HFF-Myc (cell line): ENCODE data around the gene PRKAR1B.

ENCODE experiments used
- DNase-seq: peaks from one replicate; pipeline ENCODE4 v3.0.0-alpha.2; 2011; ENCODE audit warnings: low read depth; ENCODE audit errors: extremely low read depth
- H3K4me3 ChIP-seq: replicated peaks from 2 replicates; pipeline ENCODE4 v1.5.1; 2011; ENCODE audit warnings: low read depth, mild to moderate bottlenecking, control low read depth, low read length
- TF ChIP-seq, protein P1 (sequence below): IDR thresholded peaks from 2 replicates; pipeline ENCODE4 v1.5.1; 2012; ENCODE audit warnings: mild to moderate bottlenecking, low read depth, low read length, control low read depth; ENCODE audit errors: missing control alignments

PRKAR1B gene

DNA sequence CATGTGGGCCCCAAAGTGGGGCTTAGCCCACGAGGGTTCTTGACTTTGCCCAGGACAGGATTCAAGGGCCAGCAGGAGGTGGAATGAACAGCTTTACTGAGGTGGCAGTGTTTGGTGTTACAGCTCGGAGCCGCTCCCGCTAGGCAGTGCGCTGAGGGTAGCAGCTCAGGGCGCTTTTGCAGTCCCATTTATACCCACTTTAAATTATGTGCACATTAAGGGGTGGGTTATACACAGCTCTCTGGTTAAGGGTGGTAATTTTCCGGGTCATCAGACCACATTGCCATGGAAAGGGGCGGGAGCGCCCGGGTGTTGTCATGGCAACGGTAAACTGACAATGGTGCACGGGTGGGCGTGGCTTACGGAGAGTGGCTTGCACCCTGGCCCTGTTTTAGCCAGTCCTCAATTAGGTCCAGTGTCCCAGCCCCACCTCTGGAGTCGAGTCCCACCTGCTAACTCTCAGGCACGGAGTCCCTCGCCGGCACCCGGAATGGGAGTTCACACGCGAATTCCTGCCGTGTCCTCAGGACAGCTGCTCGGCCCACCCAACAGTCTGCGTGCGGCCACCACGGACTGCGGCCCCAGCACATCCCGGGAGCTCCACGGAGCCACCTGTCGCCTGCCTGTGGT, 149.2 kb downstream of the PRKAR1B start:
- no peak overlapping the region for H3K4me3 ChIP-seq
- no peak for DNase-seq
- TF ChIP-seq, protein P1, sequence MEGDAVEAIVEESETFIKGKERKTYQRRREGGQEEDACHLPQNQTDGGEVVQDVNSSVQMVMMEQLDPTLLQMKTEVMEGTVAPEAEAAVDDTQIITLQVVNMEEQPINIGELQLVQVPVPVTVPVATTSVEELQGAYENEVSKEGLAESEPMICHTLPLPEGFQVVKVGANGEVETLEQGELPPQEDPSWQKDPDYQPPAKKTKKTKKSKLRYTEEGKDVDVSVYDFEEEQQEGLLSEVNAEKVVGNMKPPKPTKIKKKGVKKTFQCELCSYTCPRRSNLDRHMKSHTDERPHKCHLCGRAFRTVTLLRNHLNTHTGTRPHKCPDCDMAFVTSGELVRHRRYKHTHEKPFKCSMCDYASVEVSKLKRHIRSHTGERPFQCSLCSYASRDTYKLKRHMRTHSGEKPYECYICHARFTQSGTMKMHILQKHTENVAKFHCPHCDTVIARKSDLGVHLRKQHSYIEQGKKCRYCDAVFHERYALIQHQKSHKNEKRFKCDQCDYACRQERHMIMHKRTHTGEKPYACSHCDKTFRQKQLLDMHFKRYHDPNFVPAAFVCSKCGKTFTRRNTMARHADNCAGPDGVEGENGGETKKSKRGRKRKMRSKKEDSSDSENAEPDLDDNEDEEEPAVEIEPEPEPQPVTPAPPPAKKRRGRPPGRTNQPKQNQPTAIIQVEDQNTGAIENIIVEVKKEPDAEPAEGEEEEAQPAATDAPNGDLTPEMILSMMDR: no peak

DNA sequence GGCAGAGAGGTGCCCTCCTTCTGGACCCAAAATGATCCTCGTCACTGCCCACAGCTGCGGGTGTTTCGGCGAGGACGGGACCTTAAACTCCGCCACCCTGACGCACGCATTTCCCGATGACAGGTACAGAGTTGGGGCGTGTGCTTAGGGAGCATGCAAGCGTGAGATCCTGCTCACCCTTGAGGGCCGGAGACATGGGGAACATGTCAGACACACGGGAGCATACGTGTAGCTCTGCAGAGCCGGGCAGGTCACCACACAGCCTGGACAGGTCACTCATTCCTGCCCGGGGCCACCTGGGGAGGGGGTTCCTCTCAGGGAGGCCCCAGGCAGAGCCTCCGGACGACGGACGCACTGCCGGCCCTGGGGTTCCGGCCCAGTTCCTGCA, 149.8 kb downstream of the PRKAR1B start:
- TF ChIP-seq, protein P1: no peak
- DNase-seq: no peak
- no peak overlapping the region for H3K4me3 ChIP-seq

DNA sequence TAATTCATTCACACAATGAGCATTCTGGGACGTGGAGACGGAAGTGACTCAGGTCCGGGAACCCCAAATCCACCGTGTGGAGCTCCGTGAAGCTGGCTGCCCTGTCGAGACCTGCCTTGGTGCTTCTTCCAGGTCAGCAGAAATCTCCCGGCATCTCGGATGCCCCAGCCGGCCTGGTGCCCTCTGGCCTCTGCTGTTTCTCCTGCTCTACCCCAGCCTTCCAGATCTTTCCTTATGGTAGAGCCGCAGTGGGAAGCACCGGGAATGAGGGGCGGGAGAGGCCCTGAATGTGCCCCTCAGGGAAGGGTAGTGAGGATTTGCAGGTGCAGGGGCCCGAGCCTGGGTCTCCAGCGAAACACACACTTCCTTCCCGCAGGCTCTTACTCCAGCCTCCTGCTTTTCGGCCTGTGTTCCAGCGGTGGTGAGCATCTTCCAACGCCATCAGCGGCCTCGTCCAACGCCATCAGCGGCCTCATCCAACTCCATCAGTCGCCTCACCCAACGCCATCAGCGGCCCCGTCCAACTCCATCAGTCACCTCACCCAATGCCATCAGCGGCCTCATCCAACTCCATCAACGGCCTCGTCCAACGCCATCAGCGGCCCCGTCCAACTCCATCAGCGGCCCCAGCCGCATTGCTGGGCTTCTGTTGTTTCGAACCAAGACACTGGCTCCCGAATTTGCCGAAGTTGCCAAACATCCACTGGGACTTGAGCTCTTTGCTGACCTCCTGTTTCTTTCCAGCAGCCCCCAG, 150.4 kb downstream of the PRKAR1B start:
- no peak for DNase-seq
- TF ChIP-seq, protein P1: no peak

DNA sequence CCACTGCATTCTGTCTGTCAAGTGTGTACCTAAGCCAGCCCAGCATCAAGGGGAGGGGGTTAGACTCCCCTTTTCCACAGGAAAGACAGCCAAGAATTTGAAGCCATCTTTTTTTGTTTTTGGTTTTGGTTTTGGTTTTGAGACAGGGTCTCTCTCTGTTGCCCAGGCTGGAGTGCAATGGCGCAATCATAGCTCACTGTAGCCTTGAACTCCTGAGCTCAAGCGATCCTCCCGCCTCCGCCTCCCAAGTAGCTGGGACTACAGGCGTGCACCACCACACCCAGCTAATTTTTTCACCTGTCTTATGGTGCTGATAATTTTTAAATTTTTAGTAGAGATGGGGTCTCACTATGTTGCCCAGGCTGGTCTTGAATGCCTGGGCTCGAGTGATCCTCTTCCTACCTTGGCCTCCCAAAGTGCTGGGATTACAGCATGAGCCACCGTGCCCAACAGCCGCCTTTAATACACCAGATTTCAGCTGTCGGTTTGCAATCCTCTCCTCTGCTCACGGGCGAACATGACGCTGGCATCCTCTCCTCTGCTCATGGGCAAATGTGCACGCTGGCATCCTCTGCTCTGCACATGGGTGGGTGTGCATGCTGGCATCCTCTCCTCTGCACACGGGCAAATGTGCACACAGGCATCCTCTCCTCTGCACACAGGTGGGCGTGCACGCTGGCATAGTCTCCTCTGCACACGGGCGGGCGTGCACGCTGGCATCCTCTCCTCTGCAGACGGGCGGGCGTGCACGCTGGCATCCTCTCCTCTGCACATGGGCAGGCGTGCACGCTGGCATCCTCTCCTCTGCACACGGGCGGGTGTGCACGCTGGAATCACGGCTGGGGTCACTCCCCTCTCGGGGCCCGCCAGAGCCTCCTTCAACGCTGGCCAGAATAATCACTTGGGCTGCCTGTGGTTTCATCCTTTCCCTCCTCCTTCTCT, 151.4 kb downstream of the PRKAR1B start:
- H3K4me3 ChIP-seq: no peak overlapping the region
- DNase-seq: no peak
- TF ChIP-seq, protein P1: no peak

More for the DNA sequence above, 150.4 kb downstream of the PRKAR1B start:
- no peak overlapping the region for H3K4me3 ChIP-seq

DNA sequence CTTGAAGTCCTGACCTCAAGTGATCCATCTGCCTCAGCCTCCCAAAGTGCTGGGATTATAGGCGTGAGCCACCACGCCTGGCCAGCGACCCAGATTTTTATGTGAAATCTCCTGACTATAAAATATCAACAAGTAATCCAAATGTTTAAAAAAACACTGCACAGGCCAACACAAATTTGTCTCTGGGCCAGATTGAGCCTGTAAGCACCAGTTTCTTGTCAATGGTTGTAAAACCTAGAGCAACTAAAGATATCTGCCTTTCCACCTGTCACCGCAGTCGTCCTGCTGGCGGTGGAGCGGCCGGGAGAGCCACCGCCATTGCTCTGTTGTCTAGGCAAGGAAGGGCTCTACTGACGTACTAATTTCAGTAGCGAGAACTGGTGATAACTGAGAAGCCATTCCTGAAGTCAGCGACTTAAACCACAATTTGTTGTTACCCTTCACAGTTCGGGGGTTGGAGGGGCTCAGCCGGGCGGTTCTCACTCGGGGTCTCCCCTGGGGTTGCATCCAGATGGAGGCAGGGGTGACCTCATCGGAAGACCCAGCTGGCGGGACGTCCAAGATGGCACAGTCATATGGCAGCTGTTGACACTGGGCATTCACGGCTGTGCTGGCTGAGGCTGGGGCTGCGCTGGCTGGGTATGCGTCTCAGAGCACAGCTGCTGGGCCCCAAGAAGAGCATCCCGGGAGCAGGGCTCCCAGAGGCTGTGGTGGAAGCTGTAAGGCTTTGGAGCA, 152.3 kb downstream of the PRKAR1B start:
- no peak overlapping the region for H3K4me3 ChIP-seq
- DNase-seq: no peak
- TF ChIP-seq, protein P1: no peak

DNA sequence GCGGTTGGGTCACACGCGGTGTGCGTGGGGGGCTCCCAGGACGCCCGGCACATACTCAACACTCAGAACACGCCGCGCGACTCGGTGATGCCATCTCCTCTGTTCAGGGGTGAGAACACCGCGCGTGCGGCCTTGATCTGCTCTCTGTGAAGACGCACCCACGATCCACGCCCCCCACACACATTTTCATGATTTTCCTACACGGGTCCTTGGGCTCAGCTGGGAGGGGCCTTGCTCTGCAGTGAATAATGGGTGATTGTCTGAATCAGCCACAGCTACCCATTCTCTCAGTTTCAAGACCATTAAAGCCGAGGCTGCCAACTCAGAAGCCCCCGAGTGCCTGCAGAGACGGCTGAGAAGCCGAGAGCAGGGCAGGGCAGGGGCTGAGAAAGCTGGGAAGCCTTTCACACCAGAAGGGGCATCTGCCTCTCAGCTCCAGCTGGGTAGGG, 153.1 kb downstream of the PRKAR1B start:
- no peak overlapping the region for H3K4me3 ChIP-seq
- TF ChIP-seq, protein P1: no peak
- no peak for DNase-seq
